Inferior parietal cortex (tissue), 1 donor: ENCODE data around the gene TRPC4AP.

Experiments
- DNase-seq: peaks from one replicate; pipeline ENCODE4 v3.0.0-alpha.2; 2016; ENCODE audit errors: extremely low spot score

Gene TRPC4AP

DNA sequence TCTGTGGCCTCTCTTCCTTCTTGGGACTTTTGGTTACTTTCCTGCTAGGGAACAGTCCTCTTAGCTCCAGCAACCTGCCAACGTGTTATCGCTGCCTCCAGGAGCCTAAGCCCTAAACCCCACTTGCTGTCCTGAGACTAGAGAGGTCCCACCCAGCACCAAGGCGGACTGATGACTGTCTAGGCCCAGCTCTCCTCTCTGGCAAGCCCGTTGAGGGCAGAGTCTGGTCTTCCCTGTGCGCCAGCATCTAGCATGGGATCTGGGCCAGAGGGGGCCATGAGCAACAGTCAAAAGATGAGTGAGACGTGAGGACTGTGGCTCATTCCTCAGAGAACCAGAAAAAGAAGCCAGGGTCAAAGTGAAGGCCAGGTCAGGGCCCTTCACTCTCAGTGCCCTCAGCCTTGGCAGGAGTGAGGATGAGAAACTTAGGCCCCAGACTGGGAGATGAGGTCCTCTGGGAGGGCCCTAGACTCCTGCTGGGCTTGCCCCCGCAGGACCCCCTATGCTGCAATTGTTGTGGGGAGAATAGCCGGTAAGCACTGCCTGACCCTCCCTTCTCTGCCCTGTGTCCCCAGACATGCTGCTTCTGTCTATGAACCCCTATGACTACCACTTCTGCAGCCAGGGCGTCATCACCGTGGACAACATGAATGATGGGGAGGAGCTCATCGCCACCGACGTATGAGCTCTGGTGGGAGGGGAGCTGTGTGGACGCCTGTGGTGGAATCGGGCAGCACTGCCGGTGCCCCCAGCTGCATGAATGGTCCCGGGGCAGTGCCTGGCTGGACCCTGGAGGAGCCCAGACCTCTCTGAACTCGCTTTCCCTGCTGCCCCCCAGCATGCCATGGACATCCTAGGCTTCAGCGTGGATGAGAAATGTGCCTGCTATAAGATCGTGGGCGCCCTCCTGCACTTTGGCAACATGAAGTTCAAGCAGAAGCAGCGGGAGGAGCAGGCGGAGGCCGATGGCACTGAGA is 106.0 kb downstream of the TRPC4AP start:
- no peak for DNase-seq

DNA sequence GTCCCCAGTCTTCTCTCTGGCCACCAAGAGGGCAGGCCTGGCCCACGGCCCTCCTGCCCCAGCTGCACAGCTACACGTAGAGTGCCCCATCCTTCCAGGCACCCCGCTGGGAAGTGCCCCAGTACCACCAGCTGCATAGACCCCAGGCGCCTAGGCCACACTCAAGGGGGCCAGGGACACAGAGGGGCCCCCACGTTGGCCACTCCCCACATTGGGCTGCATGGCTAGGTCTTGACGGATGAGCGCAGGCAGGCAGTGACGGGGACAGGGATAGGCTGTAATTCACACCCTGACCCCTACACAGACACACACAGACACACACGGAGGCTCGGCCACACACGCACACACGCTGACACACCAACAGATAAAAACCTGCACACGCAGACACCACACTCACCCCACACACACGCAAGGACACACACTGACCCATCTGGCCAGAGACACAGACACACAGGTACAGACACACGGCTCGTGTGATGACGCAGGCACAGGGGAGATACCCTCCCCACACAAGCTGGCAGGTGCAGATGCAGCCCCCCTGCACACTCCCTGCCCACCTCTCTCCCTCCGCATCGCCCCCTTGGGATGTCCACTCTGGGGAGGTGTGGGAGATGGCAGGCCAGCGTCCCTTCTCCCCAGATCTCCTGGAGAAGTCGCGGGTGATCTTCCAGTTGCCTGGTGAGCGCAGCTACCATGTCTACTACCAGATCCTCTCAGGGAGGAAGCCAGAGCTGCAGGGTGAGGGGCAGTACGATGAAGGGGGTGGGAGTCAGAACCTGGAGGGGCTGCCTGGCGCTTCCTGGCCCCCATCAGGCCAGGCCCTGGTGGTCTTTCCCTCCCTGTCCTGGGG is 106.9 kb downstream of the TRPC4AP start:
- no peak for DNase-seq

DNA sequence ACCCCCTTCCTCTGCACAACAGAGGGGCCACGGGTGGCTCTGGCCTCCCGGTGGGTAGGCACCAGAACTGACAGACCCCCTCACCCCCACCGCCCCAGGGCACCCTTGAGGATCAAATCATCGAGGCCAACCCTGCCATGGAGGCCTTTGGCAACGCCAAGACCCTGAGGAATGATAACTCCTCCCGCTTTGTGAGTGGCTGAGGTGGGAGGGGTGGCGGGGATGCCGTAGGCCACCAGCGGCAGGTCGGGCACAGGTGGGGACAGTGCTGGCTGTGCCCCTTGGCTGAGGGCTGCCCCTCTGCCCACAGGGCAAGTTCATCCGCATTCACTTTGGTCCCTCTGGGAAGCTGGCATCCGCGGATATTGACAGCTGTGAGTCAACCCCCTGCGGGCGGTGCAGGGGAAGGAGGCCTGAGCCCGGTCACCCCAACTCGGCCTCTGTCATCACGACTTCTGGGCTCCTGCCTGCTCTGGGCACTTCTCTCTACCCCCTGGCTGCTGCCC is 107.8 kb downstream of the TRPC4AP start:
- DNase-seq: no peak

DNA sequence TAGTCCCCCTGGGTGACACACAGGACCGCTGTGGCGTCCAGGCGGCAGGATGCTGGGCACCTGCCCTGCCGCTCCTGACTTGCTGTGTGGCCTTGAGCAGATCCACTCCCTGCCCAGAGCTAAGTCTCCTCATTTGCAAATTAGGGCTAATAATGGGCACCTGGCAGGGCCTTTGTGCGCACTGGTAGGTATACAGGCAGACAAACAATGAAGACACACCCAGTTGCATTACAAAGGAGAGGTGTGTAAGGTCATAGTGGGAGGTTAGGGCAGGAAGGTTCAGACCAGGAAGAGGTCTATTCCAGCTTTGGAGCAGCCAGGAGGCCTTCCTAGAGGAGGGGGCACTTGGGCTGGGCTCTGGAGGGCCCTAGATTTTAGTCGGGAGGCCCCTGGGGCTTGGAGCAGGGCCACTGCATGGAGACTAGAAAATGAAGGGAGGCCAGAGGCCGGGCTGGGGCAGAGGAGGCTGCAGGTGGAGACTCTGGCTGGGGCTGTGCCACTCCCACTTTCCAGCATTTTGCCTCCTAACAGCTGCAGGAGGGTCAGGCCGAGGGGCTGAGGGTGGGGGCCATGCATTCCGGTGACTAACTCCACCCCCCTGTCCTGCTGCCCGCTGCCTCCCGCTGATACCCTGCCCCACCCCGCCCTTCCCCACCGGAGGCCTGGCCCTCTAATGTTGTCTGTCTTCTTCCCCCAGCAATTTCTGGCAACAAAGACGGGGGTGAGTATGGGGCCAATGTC is 108.4 kb downstream of the TRPC4AP start:
- no peak for DNase-seq

DNA sequence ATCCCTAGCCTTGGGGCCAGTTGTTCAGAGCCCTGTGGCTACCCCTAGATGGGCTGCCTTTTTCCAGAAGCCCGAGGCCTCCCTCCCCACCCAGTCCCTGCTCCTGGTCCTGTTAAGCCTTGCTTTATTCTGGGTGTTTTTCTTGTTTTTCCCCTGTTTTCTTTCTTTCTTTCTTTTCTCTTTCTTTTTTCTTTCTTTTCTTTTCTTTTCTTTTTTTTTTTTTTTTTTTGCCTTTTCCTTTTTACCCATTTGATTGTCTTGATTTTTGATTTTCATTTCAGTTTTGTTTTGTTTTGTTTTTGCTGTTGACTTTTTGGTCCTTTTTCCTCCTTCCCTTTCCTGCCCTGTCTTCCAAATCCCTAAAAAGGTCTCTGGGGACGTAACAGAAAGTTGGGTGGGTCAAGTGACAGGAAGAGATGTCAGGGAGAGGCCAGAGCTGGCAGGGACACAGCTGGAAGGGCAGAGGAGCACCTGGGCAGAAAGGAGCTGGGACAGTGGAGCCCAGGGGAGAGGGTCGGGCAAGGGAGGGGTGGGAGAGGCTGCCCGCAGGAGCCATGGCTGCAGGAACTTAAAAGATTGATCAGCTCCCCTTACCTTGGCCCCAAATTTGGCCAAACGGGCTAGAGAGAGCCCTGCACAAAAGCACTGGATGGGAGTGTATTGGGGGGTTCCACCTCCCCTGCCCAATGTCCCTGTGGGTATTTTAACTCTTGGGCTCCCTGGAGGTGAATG is 109.4 kb downstream of the TRPC4AP start:
- no peak for DNase-seq

DNA sequence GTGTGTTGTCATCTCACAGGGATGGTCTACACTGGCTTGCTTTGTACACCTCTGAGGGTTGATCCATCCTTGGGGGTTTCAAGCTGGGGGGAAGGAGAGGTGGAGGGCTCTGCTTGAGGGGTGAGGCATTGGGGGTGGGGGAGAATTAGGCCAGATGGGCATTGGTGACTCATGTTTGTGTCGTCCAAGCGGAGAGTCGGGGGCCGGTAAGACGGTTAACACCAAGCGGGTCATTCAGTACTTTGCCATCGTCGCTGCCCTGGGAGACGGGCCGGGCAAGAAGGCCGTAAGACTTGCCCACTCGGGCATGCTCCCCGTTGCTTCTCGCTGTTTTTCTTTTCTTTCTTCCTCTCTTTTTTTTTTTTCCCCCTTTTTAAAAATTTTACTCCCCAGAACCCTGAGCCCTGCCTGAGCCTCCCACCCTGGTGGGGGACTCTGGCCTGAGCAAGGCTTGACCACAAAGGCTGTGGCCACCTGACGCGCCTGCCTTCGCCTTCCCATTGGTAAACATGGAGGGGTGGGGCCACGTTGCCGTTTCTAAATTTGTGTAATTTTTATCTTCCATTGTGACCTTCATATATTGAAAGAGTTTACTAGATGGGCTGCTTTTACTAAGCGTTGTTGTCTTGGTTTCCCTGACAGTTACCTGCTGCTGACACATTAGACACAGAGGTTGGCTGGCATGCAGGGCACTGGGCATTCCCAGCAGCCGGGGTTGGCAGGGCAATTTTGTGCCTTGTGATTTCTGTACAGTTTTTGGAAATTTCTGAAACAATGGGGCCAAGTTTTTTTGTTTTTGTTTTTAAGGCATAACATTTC is 110.1 kb downstream of the TRPC4AP start:
- DNase-seq: no peak

DNA sequence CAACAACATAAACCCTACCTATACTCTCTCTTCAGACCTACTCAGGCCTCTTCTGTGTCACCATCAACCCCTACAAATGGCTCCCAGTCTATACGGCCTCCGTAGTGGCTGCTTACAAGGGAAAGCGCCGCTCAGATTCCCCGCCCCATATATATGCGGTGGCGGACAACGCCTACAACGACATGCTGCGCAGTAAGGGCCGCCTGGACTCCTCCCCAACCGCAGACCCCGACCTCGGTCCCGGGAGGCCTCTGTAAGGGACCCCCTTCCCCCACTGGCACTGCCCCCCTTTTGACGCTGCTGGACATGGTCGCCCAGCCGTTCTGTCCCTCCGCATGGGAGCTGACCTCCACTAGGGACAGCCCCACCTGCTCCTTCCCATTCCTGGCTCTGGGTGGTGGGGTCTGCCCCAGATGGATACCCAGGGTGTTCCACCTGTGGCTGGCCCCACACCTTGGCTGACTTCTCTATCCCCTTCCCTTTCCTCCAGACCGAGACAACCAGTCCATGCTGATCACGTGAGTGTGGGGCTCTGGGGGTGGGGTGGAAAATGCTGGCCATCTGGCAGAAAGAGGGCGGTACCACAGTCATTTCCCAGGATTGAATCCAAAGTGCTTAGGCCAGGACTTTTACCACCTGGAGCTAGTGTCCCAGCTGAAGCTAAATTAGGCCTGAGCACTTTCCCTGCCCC is 111.9 kb downstream of the TRPC4AP start:
- DNase-seq: no peak

DNA sequence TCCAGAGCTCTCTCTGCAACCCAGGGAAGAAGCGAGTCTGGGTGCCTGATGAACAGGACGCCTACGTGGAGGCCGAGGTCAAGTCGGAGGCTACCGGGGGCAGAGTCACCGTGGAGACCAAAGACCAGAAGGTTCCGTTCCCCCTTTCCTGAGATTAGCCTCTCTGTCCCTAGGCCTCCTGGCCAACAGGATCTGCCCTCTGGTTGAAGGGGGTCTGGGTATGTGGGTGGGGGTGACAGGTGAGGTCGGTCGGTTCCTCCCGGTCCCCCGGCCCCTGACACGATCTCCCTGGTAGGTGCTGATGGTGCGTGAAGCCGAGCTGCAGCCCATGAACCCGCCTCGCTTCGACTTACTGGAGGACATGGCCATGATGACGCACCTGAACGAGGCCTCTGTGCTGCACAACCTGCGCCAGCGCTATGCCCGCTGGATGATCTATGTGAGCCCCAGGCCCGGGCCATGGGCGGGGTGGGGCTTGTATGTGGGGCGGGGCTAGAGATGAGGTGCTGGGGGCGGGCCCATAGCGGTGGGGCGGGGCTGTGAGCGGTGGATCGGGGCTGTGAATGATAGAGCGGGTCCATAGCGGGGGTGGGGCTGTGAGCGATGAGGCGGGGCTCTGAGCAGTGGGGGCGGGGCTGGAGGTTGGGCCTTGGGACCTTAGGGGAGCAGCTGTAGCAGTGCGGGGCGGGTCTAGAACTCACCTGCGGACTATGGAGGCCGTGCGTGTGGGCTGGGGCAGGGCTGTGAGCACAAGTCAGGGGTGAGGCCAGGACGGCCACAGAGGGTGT is 113.0 kb downstream of the TRPC4AP start:
- DNase-seq: no peak

DNA sequence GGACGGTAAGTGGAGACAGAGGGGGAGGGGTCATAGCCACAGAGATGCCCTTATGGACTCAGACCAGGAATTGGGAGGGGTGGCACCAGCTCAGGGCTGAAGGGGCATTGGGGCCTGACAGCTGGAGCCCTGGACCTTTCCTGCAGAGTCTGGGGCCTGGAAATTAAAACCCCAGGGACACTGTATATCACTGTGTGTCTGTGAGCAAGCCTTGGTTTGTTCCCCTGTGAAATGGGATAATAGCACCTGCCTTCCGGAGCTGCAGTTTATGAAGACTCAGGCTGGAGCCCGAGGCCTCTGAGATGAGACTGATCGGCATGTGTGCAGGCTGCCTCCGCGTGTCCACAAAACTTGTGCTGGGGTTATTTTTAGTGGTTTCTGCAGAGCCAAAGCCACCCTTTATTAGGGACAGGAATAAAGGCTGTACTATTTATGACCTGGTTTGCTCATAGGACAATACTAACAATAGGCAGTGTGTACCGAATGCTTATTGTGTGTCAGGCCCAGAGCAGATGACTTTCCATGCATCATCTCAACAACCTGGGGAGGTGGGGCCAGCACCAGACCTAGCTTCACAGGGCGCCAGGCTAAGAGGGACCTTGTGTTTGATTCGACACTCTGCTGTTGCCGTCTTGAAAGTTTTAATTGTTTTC is 114.4 kb downstream of the TRPC4AP start:
- DNase-seq: no peak

DNA sequence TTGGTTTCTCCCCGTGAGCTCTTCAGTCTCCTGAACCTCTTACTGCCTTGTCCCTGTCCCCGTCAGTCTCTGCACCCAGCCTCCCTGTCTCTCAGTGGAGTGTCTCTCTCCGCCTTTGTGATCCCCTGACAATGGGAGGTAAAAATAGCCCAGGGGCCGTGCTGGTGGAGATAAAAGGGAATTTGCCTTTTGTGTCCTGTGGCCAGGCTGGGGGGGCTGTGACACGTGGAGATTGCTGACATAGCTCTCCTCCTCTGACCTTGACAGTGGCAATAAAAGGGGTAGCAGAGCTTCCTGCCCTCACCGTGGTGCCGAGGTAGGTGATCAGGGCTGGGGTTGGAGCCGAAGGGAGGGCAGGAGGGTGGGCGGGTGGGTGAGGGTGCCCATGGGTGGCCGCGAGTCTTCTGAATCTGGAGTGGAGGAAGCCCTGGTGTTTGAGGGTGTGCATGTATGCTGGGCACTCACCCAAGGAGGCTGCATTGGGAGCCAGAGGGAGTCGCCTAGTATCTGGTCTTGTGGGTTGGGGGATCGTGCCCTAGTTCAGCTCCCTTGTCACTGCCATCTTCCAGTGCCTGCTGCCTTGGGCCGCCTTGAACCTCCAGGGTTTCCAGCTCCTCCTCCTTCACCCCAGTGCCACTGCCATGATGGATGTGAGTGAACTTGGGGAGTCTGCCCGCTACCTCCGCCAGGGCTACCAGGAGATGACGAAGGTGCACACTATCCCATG is 115.1 kb downstream of the TRPC4AP start:
- no peak for DNase-seq

DNA sequence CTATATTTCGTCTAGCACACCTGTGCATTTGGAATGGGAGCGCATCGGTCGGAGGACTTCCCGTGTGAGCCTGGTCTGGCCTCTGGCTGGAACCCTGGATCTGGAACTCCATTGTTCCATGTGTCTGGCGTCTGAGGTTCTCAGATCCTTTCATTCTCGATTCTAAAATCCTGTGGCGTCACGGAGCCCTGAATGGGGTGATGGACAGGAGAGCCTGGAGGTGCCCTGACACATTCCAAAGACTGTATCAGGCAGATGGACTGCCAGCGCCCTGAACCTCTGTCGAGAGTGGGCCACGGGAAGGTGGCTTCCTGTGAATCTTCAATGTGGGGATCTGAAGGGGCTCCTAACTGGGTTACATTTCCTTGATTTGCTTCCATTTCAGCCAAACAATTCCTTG is 116.3 kb downstream of the TRPC4AP start:
- no peak for DNase-seq

DNA sequence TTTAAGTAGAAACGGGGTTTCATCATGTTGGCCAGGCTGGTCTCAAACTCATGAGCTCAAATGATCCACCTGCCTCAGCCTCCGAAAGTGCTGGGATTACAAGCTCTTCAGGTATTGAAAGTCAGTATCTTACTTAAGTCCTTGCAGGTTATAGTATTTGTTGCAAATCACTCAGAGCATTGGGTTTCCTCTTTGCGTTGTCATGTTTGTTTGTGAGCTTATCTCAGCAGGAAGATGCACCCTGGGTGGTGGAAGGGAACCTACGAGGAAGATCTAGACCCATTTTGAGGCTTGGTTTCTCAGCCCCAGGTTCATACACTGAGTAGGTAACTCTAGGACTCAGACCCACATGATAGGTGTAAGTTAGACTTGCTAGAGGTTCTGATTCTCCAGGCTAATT is 118.4 kb downstream of the TRPC4AP start:
- no peak for DNase-seq

DNA sequence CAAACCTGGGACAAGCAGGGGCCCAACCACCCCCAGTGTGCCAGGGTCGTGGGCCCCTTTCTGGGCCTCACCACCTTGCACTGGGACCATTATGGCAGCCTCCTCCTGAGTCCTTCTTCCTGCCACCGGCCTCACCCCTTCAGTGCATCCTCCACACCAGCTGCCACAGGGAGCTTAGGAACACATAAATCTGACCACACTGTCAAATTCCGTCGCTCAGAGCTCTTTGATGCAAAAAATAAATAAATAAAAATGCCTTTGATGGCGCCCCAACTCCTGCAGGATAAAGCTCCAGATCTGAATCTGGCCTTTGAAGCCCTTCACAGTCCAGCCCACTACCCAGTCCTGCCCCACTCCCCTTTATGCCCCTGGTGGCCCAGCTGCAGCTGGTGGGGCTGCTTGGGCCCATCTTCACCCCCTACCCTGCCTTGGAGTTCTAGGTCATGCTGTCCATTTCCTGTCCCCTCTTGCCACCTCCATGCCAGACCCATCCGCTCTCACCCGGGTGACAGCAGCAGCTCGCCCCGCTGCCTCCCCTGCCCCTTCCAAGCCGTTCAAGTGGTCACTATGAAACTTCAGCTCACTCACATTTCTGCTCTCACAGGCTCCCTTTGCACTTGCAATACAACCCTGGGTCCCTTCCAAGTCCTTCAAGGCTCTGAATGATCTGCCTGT is 120.9 kb downstream of the TRPC4AP start:
- DNase-seq: no peak

DNA sequence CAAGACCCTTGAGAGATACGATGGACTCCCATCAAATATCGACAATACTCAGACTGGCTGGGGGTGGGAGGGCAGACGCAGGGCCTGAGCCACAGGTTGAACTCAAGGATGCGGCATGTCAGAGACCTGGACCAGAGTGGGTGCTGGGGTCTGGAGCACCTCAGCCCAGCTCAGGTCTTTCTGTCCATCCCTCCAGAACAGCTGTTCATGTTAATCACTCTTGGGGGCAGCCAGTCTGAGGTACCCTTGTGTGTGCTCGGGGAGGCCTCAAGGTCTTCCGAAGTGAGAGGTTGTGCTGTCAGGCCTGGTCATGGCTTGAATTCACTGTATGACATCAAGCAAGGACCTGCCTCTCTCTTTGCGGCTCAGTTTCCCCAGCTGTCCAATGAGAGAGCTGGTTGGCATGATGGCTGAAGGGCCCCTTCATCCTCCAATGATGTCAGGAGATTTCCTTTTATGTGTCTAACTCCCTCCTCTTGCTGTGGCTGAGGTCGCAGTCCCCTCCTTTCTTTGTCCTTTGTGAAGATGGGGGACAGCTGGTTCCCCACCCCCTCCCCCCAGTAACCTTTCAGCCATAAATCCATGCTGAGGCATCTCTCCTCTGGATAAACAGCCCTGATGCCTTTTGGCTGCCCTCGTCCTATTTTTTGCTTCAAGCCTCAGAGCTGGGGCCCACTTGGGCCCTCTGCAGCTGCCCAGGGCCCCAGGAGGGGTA is 121.6 kb downstream of the TRPC4AP start:
- no peak for DNase-seq

DNA sequence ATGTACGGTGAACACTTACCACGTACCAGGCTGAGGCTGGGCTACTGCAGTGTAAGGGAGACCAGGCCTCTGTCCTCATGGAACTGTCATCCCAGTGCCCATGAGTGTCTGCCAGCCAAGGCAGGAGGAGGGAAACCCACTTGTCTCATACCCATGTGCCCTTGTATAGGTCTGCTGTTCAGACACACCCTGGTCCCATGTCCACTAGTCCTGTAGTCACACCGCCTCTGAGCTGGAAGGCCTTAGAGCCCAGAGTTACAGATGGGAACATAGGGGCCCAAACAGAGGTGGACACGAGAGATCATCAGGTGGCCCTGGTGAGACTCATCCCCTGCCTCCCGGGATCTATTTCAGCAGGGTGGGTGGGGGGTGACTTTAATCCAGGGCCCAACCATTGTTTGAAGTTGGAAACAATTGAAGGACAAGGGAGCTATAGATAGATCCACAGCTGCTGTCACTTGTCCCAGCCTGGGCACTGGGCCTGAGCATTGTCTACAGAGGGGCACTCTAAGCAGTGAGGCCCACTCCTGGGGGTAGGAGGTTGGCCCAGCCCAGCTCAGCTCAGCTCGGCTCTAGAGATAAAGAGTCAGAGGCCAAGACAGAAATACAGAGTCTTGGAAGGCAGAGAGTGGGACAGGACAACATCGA is 122.3 kb downstream of the TRPC4AP start:
- peak; percentile 55 for DNase-seq
